ENCODE measurements around the gene HSD3B7.

DNA sequence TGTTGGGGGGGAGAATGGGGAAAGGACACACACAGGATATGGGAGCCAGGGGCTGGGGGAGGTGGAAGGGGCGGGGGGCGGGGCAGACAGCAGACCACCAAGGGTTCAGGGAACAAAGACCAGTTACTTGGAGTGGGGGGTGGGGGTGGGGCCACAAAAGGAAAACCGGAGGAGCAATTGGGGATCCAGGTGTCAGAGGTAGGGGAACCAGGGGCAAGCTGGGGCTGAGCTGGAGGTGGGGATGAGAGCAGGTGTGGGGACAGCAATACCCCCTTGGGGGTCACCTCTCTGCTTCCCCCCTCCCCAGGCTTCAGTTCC, 37.5 kb upstream of the HSD3B7 start:
- no peak for TF ChIP-seq CTCF (IDR thresholded peaks at IDR 0.05)
- no peak for TF ChIP-seq POLR2AphosphoS5 (IDR thresholded peaks at IDR 0.05; ENCODE audit: low read depth, low read length)
- TF ChIP-seq SIN3A (IDR thresholded peaks at IDR 0.05; ENCODE audit: borderline replicate concordance, insufficient read depth, low read depth, low read length), result no peak
- TF ChIP-seq, protein P1, sequence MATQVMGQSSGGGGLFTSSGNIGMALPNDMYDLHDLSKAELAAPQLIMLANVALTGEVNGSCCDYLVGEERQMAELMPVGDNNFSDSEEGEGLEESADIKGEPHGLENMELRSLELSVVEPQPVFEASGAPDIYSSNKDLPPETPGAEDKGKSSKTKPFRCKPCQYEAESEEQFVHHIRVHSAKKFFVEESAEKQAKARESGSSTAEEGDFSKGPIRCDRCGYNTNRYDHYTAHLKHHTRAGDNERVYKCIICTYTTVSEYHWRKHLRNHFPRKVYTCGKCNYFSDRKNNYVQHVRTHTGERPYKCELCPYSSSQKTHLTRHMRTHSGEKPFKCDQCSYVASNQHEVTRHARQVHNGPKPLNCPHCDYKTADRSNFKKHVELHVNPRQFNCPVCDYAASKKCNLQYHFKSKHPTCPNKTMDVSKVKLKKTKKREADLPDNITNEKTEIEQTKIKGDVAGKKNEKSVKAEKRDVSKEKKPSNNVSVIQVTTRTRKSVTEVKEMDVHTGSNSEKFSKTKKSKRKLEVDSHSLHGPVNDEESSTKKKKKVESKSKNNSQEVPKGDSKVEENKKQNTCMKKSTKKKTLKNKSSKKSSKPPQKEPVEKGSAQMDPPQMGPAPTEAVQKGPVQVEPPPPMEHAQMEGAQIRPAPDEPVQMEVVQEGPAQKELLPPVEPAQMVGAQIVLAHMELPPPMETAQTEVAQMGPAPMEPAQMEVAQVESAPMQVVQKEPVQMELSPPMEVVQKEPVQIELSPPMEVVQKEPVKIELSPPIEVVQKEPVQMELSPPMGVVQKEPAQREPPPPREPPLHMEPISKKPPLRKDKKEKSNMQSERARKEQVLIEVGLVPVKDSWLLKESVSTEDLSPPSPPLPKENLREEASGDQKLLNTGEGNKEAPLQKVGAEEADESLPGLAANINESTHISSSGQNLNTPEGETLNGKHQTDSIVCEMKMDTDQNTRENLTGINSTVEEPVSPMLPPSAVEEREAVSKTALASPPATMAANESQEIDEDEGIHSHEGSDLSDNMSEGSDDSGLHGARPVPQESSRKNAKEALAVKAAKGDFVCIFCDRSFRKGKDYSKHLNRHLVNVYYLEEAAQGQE (IDR thresholded peaks at IDR 0.05; ENCODE audit: insufficient read depth in 1 of 2, low read depth in 2 of 2, low read length in 1 of 2), result no peak
